Testis (tissue), 3 donors: ENCODE data around the gene PLEKHN1. TPM values are rescaled to one million over a fixed set of nuclear protein-coding genes. Genes with fewer than 3 reads are reported as not detected.
"Not testable (repeated sequence)": the region's sequence is repeated elsewhere in the genome, so short reads cannot be mapped to it uniquely, and the experiment has no call there.

Experiments used
- DNase-seq: peaks from one replicate; pipeline ENCODE4 v3.0.0-alpha.2; 2019
- H3K27ac ChIP-seq, 2 donors: fragments of 200-600 bp; sonication (generic); one replicate each; pipeline ENCODE4 v1.5.1; 2019
- H3K27me3 ChIP-seq: fragments of 200-600 bp; sonication (generic); one replicate; pipeline ENCODE4 v1.5.1; 2019
- H3K36me3 ChIP-seq: fragments of 200-600 bp; sonication (generic); one replicate; pipeline ENCODE4 v1.5.1; 2017; ENCODE audit warnings: low read depth; ENCODE audit errors: missing control alignments
- H3K4me1 ChIP-seq: fragments of 200-600 bp; sonication (generic); one replicate; pipeline ENCODE4 v1.5.1; 2019
- H3K4me3 ChIP-seq, 2 donors: fragments of 200-600 bp; sonication (generic); one replicate each; pipeline ENCODE4 v1.5.1; 2017 to 2019
- H3K9me3 ChIP-seq: fragments of 200-600 bp; sonication (generic); one replicate; pipeline ENCODE4 v1.5.1; 2017
- POLR2A ChIP-seq: fragments of 450-650 bp; IDR thresholded peaks from one replicate; pipeline ENCODE4 v1.6.1; 2017; ENCODE audit warnings: antibody characterized with exemption, mild to moderate bottlenecking, moderate library complexity
- WGBS, 2 donors: methylation state at CpG; one replicate each; pipeline ENCODE4 v1.1.5; 2018; 5-methylcytosine and 5-hydroxymethylcytosine counted together
- intact Hi-C: fragments of 100-400 bp; cut with DNase I; formaldehyde crosslinking; loops from one replicate; pipeline ENCODE4 v1.15.1; 2023; ENCODE audit warnings: low total_unique reads
- polyA plus RNA-seq: library from polyadenylated mRNA; stranded (reverse); fragments of 350-450 nt; fragmentation: Illumina TruSeq; extraction: RNeasy Lipid Tissue Mini Kit (QIAGEN cat#74804); gene quantifications from one replicate; pipeline ENCODE4 v1.2.3, GENCODE V29; 2014; ENCODE audit warnings: low read depth, low replicate concordance; ENCODE audit not compliant: insufficient read depth
- total RNA-seq, 2 donors: library from RNA; depleted of rRNA; stranded (reverse); fragments of >200 nt; gene quantifications; one replicate each; pipeline ENCODE4 v1.2.3, GENCODE V29; 2016
- TF ChIP-seq, protein P1 (sequence below), 3 experiments: fragments of 450-650 bp in 2 of 3; fragments of 200-600 bp in 1 of 3; sonication (generic) in 1 of 3; IDR thresholded peaks; one replicate each; pipeline ENCODE4 v1.5.1; 2016 to 2019; ENCODE audit warnings: antibody characterized with exemption in 3 of 3, mild to moderate bottlenecking in 2 of 3, moderate library complexity in 1 of 3

The PLEKHN1 gene
- total and polyA plus RNA-seq, 3 donors from 2014 or later: 0.21 to 0.56 (median 0.47) TPM

- H3K36me3 ChIP-seq: no peaks in the 10 kb centered on the region
- peaks cover 16% of the 10 kb centered on the region for H3K4me1 ChIP-seq
- no peaks in the 10 kb centered on the region for H3K27me3 ChIP-seq
- DNase-seq: no peak
- H3K4me3 ChIP-seq: no peak overlapping the region
- no peaks in the 10 kb centered on the region for H3K9me3 ChIP-seq
- no peak overlapping the region for H3K27ac ChIP-seq
- intact Hi-C loops: loop anchor here (10.0 kb wide), 1 partner anchor 60 kb away; no protein-coding TSS in a partner anchor
- TF ChIP-seq, protein P1, sequence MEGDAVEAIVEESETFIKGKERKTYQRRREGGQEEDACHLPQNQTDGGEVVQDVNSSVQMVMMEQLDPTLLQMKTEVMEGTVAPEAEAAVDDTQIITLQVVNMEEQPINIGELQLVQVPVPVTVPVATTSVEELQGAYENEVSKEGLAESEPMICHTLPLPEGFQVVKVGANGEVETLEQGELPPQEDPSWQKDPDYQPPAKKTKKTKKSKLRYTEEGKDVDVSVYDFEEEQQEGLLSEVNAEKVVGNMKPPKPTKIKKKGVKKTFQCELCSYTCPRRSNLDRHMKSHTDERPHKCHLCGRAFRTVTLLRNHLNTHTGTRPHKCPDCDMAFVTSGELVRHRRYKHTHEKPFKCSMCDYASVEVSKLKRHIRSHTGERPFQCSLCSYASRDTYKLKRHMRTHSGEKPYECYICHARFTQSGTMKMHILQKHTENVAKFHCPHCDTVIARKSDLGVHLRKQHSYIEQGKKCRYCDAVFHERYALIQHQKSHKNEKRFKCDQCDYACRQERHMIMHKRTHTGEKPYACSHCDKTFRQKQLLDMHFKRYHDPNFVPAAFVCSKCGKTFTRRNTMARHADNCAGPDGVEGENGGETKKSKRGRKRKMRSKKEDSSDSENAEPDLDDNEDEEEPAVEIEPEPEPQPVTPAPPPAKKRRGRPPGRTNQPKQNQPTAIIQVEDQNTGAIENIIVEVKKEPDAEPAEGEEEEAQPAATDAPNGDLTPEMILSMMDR (IDR thresholded peaks at IDR 0.05): no peak
- TF ChIP-seq POLR2A: no peak
- WGBS, 2 donors: 65 to 67% methylated on average over 4 to 7 of the region's 7 CpGs
Measured at GRCh38 chr1:1004420-1004779, 38.1 kb downstream of the PLEKHN1 start.

DNA sequence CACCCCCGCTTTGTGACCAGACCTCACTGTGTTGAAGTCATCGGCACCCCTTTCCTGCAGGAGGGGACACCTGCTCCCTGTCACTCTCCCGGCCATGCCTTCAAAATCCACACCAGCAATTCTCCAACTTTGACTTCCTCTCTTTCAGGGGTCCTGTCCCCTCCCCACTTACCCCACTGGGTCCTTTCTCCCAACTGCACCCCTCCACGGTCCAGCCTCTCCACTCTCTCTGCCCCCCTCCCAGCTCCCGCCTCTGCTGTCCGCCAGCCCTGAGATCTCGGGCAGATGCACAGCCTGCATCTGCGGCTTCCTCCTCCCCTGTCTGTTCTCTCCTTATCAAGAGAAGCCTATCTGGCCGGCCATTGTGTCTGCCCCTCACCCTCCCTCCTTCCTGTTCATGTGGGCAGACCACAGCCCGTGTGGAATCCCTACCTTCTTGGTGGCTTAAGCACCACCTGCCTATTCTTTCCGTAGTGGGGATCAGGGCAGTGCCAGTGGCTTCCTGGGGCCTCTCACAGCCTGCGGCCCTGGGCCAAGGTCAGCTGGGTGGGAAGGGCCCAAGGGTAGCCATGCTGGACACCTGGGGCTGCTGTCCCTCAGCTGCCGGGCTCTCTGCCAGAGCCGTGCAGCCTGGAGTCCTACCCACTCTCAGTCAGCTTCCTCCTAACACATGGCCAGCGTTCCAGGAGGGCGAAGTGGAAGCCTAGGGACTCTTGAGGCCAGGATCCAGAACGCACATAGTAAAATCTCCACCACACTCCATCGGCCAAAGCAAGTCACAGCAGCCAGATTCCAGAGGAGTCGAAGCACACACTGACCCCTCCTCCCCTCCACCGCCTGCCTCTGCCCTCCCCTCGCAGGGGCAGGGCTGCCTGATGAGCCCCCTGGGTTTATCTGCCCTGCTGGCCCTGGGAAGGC is 38.8 kb downstream of the PLEKHN1 start:
- peak; percentile 55 for DNase-seq

DNA sequence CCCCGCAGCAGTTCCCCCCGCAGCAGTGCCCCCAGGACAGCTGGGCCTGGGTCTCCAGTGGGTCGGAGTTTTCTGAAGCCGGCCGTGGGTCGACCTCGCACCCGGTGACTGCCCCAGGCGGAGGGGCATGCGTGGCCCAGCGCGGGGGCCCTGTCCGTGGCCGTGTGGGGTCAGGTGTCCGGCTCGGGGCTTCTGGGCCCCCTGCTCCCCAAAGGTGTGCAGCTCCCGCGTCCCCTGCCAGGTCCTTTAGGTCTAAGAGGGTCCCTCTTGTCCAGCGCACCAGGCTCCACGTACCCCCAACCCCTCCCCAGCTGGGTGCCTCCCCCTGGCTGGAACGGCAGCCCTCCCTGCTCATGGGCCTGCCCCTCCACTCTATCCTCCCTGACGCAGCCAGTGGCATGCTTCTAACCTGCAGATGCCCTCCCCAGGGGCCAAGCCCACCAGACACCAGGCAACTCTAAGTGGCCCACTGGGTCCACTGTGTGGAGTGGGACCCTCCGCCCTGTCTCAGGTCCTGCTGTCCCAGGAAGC is 39.6 kb downstream of the PLEKHN1 start:
- Histone ChIP-seq H3K9me3 (no peaks in the 10 kb centered on the region), H3K4me3 (no peak overlapping the region), H3K27ac (no peak overlapping the region), H3K27me3 (no peaks in the 10 kb centered on the region), H3K36me3 (no peaks in the 10 kb centered on the region), H3K4me1 (peaks cover 14% of the 10 kb centered on the region)
- TF ChIP-seq, protein P1 (IDR thresholded peaks at IDR 0.05): no peak
- no peak for TF ChIP-seq POLR2A
- no peak for DNase-seq
- WGBS, 2 donors: 62 to 63% methylated on average over 4 to 13 of the region's 23 CpGs
- intact Hi-C loops: loop anchor here (10.0 kb wide), 1 partner anchor 59 kb away; no protein-coding TSS in a partner anchor

More for the DNA sequence above, 38.8 kb downstream of the PLEKHN1 start:
- peaks cover 14% of the 10 kb centered on the region for H3K4me1 ChIP-seq
- no peak overlapping the region for H3K4me3 ChIP-seq
- H3K36me3 ChIP-seq: no peaks in the 10 kb centered on the region
- TF ChIP-seq POLR2A: no peak
- intact Hi-C loops: loop anchor here (10.0 kb wide), 1 partner anchor 60 kb away; no protein-coding TSS in a partner anchor
- H3K27me3 ChIP-seq: no peaks in the 10 kb centered on the region
- no peak overlapping the region for H3K27ac ChIP-seq
- no peaks in the 10 kb centered on the region for H3K9me3 ChIP-seq
- 29 to 32% methylated on average over 17 to 21 of the region's 21 CpGs for WGBS, 2 donors

- TF ChIP-seq, protein P1 (IDR thresholded peaks at IDR 0.05): no peak
- TF ChIP-seq POLR2A: no peak
- H3K36me3 ChIP-seq: no peaks in the 10 kb centered on the region
- WGBS, 2 donors: 90 to 93% methylated on average over 30 to 37 of the region's 37 CpGs
- no peak overlapping the region for H3K27ac ChIP-seq
- peaks cover 14% of the 10 kb centered on the region for H3K4me1 ChIP-seq
- DNase-seq: no peak
- no peaks in the 10 kb centered on the region for H3K27me3 ChIP-seq
- intact Hi-C loops: loop anchor here (10.0 kb wide), 1 partner anchor 58 kb away; no protein-coding TSS in a partner anchor
- no peak overlapping the region for H3K4me3 ChIP-seq
- H3K9me3 ChIP-seq: no peaks in the 10 kb centered on the region
Measured at GRCh38 chr1:1006305-1007159, 40.2 kb downstream of the PLEKHN1 start.

DNA sequence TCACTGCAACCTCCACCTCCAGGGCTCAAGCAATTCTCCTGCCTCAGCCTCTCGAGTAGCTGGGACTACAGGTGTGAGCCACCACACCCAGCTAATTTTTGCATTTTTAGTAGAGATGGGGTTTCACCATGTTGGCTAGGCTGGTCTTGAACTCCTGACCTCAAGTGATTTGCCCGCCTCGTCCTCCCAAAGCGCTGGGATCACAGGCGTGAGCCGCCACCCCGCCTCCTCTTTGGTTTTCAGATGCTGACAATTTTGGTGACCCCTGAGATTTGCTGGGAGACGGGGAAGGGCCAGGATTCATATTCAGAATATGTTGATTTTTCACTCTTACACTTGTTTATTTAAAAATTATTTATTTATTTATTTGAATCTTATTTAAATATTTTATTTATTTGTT is 43.8 kb downstream of the PLEKHN1 start:
- WGBS, 2 donors: 88 to 94% methylated on average over 7 to 8 of the region's 8 CpGs
- DNase-seq, H3K27me3 ChIP-seq, H3K27ac ChIP-seq, intact Hi-C loops, H3K4me3 ChIP-seq, H3K36me3 ChIP-seq, H3K9me3 ChIP-seq: not testable (repeated sequence)
- H3K4me1 ChIP-seq: peaks cover 15% of the 10 kb centered on the region
